HG02840 (cell line): Measurements from ENCODE around the gene HAUS7.

Source experiments
- ATAC-seq: cut with Tn5 transposase; IDR thresholded peaks from one replicate; pipeline ENCODE4 v1.9.1; 2021; ENCODE audit warnings: mild to moderate bottlenecking, moderate library complexity, moderate number of reproducible peaks; ENCODE audit not compliant: unreplicated experiment, low FRiP score

The HAUS7 gene

GRCh38 chrX:153478746-153479145 lies 8.4 kb upstream of the HAUS7 start:
- ATAC-seq = no peak

- ATAC-seq = no peak
Observed at GRCh38 chrX:153477901-153478300, 7.5 kb upstream of the HAUS7 start.

GRCh38 chrX:153477364-153477857 lies 7.0 kb upstream of the HAUS7 start:
- ATAC-seq = no peak

- ATAC-seq = no peak
Observed at GRCh38 chrX:153476666-153477363, 6.4 kb upstream of the HAUS7 start.

- ATAC-seq = no peak
Observed at GRCh38 chrX:153475751-153476281, 5.4 kb upstream of the HAUS7 start.

GRCh38 chrX:153475271-153475670 lies 4.9 kb upstream of the HAUS7 start:
- ATAC-seq = no peak

- no peak for ATAC-seq
Observed at GRCh38 chrX:153474718-153475117, 4.3 kb upstream of the HAUS7 start.

- no peak for ATAC-seq
Observed at GRCh38 chrX:153474266-153474665, 3.9 kb upstream of the HAUS7 start.

GRCh38 chrX:153473126-153473525 lies 2.8 kb upstream of the HAUS7 start:
- no peak for ATAC-seq

- ATAC-seq = no peak
Observed at GRCh38 chrX:153471663-153472280, 1.4 kb upstream of the HAUS7 start.

GRCh38 chrX:153469811-153470410 lies 465 bp downstream of the HAUS7 start:
- peak; percentile 40 for ATAC-seq

GRCh38 chrX:153468008-153468580 lies 2.3 kb downstream of the HAUS7 start:
- ATAC-seq = no peak

GRCh38 chrX:153465691-153466380 lies 4.5 kb downstream of the HAUS7 start:
- no peak for ATAC-seq

- no peak for ATAC-seq
Observed at GRCh38 chrX:153464116-153464515, 6.3 kb downstream of the HAUS7 start.

- no peak for ATAC-seq
Observed at GRCh38 chrX:153463556-153463955, 6.8 kb downstream of the HAUS7 start.

- no peak for ATAC-seq
Observed at GRCh38 chrX:153463031-153463430, 7.3 kb downstream of the HAUS7 start.

GRCh38 chrX:153462291-153462690 lies 8.1 kb downstream of the HAUS7 start:
- no peak for ATAC-seq

GRCh38 chrX:153460826-153461225 lies 9.6 kb downstream of the HAUS7 start:
- ATAC-seq = no peak

GRCh38 chrX:153459986-153460385 lies 10.4 kb downstream of the HAUS7 start:
- ATAC-seq = no peak

GRCh38 chrX:153458476-153458875 lies 11.9 kb downstream of the HAUS7 start:
- ATAC-seq = no peak
